OCI-LY1 (cell line): ENCODE data around the gene DBNL.

ENCODE experiments used
- H2AFZ ChIP-seq: fragments of 200-600 bp; sonication (generic), shearing (Covaris generic); 2 replicates; pipeline ENCODE4 v1.6.0; 2014; ENCODE audit warnings: antibody characterized with exemption, mild to moderate bottlenecking, low read length
- H3F3A ChIP-seq: fragments of 200-600 bp; sonication (generic), shearing (Covaris generic); 2 replicates; pipeline ENCODE4 v1.6.0; 2014; ENCODE audit warnings: mild to moderate bottlenecking, antibody characterized with exemption, low read length, moderate library complexity; ENCODE audit not compliant: insufficient read depth
- H3K27ac ChIP-seq: fragments of 200-600 bp; sonication (generic); 2 replicates; pipeline ENCODE4 v1.5.1; 2014; ENCODE audit warnings: low read length, mixed run types, mild to moderate bottlenecking, low read depth; ENCODE audit not compliant: poor library complexity, severe bottlenecking
- H3K27me3 ChIP-seq: fragments of 200-600 bp; sonication (generic); 2 replicates; pipeline ENCODE4 v1.6.0; 2014; ENCODE audit warnings: antibody characterized with exemption, mild to moderate bottlenecking, low read length, moderate library complexity; ENCODE audit not compliant: insufficient read depth
- H3K36me3 ChIP-seq: fragments of 200-600 bp; sonication (generic); 2 replicates; pipeline ENCODE4 v1.6.1; 2014; ENCODE audit warnings: mild to moderate bottlenecking, antibody characterized with exemption, low read length, moderate library complexity, mixed read lengths; ENCODE audit not compliant: insufficient read depth
- H3K4me1 ChIP-seq: fragments of 200-600 bp; sonication (generic); 2 replicates; pipeline ENCODE4 v1.5.1; 2014; ENCODE audit warnings: mild to moderate bottlenecking, low read length, moderate library complexity; ENCODE audit not compliant: insufficient read depth, severe bottlenecking
- H3K4me2 ChIP-seq: fragments of 200-600 bp; sonication (generic), shearing (Covaris generic); 2 replicates; pipeline ENCODE4 v1.6.1; 2014; ENCODE audit warnings: low read length
- H3K4me3 ChIP-seq: fragments of 200-600 bp; sonication (generic); 2 replicates; pipeline ENCODE4 v1.5.1; 2014; ENCODE audit warnings: low read length, low read depth, mild to moderate bottlenecking, mixed read lengths; ENCODE audit not compliant: poor library complexity, severe bottlenecking
- H3K79me2 ChIP-seq: fragments of 200-600 bp; shearing (Covaris generic); 2 replicates; pipeline ENCODE4 v1.6.1; 2016; ENCODE audit warnings: mixed run types, low read length, mixed read lengths; ENCODE audit not compliant: insufficient read depth
- H3K9ac ChIP-seq: fragments of 200-600 bp; sonication (generic), shearing (Covaris generic); 2 replicates; pipeline ENCODE4 v1.6.1; 2014; ENCODE audit warnings: mild to moderate bottlenecking, low read length, mixed read lengths
- H3K9me2 ChIP-seq: fragments of 200-600 bp; sonication (generic), shearing (Covaris generic); 2 replicates; pipeline ENCODE4 v1.6.1; 2014; ENCODE audit warnings: low read depth, mild to moderate bottlenecking, low read length, mixed read lengths
- H3K9me3 ChIP-seq: fragments of 200-600 bp; shearing (Covaris generic); 2 replicates; pipeline ENCODE4 v1.6.1; 2014; ENCODE audit warnings: low read length, mixed read lengths
- H4K20me1 ChIP-seq: fragments of 200-600 bp; sonication (generic), shearing (Covaris generic); 2 replicates; pipeline ENCODE4 v1.6.0; 2016; ENCODE audit warnings: mild to moderate bottlenecking, low read length; ENCODE audit not compliant: insufficient read depth
- CTCF ChIP-seq: fragments of 200-600 bp; sonication (generic), shearing (Covaris generic); IDR thresholded peaks from 2 replicates; pipeline ENCODE4 v1.5.1; 2017; ENCODE audit warnings: mild to moderate bottlenecking, antibody characterized with exemption, low read length, moderate library complexity, mixed read lengths
- EZH2 ChIP-seq: fragments of 200-600 bp; sonication (generic), shearing (Covaris generic); IDR thresholded peaks from 2 replicates; pipeline ENCODE4 v1.8.0; 2017; ENCODE audit warnings: borderline replicate concordance, mixed run types, mild to moderate bottlenecking, antibody characterized with exemption, low read length, moderate library complexity, mixed read lengths

The DBNL gene

GRCh38 chr7:44052771-44053365 is 8.4 kb downstream of the DBNL start:
- peaks cover 8% of the 10 kb centered on the region; the same call in 1 of the 2 replicates for H3K79me2 ChIP-seq
- no peak overlapping the region for H3K27ac ChIP-seq
- no peak overlapping the region for H2AFZ ChIP-seq
- H3K4me2 ChIP-seq, result no peak overlapping the region
- no peaks in the 10 kb centered on the region for H3F3A ChIP-seq
- no peaks in the 10 kb centered on the region for H3K9me3 ChIP-seq
- H4K20me1 ChIP-seq, result no peaks in the 10 kb centered on the region
- no peak for TF ChIP-seq EZH2
- no peak for TF ChIP-seq CTCF
- H3K27me3 ChIP-seq, result no peaks in the 10 kb centered on the region
- H3K4me1 ChIP-seq, result peaks cover 2% of the 10 kb centered on the region
- no peak overlapping the region for H3K9ac ChIP-seq
- H3K4me3 ChIP-seq, result no peak overlapping the region
- peaks cover 85% of the 10 kb centered on the region for H3K36me3 ChIP-seq
- no peaks in the 10 kb centered on the region for H3K9me2 ChIP-seq

DNA sequence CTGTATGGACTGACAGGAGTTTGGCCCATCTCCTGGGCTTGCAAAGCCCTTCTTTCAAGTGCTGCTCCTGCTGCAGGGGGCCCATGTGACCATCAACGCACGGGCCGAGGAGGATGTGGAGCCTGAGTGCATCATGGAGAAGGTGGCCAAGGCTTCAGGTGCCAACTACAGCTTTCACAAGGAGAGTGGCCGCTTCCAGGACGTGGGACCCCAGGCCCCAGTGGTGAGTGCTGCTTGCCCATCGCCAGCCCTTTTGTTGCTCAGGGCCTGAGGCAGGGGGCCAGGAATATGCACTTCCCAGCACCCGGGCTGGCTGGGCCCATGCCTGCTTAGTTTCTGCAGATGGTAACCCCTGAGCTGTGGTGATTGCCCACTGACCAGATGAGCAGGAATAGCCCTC is 12.2 kb downstream of the DBNL start:
- H3K9me3 ChIP-seq, result no peaks in the 10 kb centered on the region
- no peak for TF ChIP-seq EZH2
- TF ChIP-seq CTCF, result no peak
- no peaks in the 10 kb centered on the region for H3K27me3 ChIP-seq
- H4K20me1 ChIP-seq, result no peaks in the 10 kb centered on the region
- no peak overlapping the region for H3K9ac ChIP-seq
- no peak overlapping the region for H3K4me2 ChIP-seq
- H3K79me2 ChIP-seq, result no peaks in the 10 kb centered on the region
- H3K36me3 ChIP-seq, result peaks cover 98% of the 10 kb centered on the region
- no peaks in the 10 kb centered on the region for H3F3A ChIP-seq
- H3K4me1 ChIP-seq, result peaks cover 12% of the 10 kb centered on the region
- H3K4me3 ChIP-seq, result no peak overlapping the region
- H3K27ac ChIP-seq, result no peak overlapping the region
- H2AFZ ChIP-seq, result no peak overlapping the region
- H3K9me2 ChIP-seq, result no peaks in the 10 kb centered on the region

- Histone ChIP-seq H3K9ac (no peak overlapping the region), H3K4me1 (peaks cover 12% of the 10 kb centered on the region), H3K27ac (no peak overlapping the region), H4K20me1 (no peaks in the 10 kb centered on the region), H2AFZ (no peak overlapping the region), H3K4me3 (no peak overlapping the region), H3K9me2 (no peaks in the 10 kb centered on the region), H3K27me3 (no peaks in the 10 kb centered on the region), H3F3A (no peaks in the 10 kb centered on the region), H3K79me2 (no peaks in the 10 kb centered on the region), H3K4me2 (no peak overlapping the region), H3K9me3 (no peaks in the 10 kb centered on the region), H3K36me3 (peaks cover 99% of the 10 kb centered on the region)
- TF ChIP-seq CTCF (no peak), EZH2 (no peak)
These were observed 12.8 kb downstream of the DBNL start for GRCh38 chr7:44057181-44057848.
